ENCODE measurements around the gene RNF141. TPM values are rescaled to one million over a fixed set of nuclear protein-coding genes. Genes with fewer than 3 reads are reported as not detected.

The RNF141 gene
- total and polyA plus RNA-seq, 10 of the 15 experiments (the other 5 are each of a cell fraction or from before 2014, with no cell fraction given), result 7.6 to 36.8 (median 13.6) TPM

DNA sequence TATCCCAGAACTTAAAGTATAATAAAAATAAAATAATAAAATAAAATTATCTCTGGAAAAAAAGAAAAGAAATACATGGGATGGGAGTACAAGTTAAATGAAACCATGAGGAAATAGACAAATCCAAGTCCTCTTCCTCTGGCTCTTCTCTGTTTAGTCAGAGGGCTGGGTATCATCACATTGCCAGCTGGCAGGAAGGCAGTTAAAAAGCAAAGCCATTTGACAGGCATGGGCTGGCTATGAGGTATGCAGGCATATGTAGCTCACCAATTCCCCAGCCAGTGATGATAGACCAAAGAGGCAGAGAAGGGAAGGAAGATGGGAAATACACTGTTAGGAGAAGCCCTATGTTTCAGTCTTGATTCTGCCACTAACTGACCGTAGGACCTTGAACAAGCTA, 21.0 kb upstream of the RNF141 start:
- FAIRE-seq (no peak), DNase-seq (ENCODE audit: low read depth, low spot score) (no peak), ATAC-seq (no peak)
- intact Hi-C loops (cut with micrococcal nuclease; ENCODE audit: unreplicated experiment), result no loop called here
- SMC1A ChIA-PET (ENCODE audit: uncharacterized antibody, unreplicated experiment), result interaction anchor here (0.9 to 1.2 kb wide), 2 partner anchors 10 to 148 kb away, joined by 3 to 4 read pairs; no protein-coding TSS in a partner anchor
- H4K20me1 ChIP-seq (ENCODE audit: control insufficient read depth, insufficient read depth), result no peaks in the 10 kb centered on the region
- in situ Hi-C loops (cut with MboI), result no loop called here
- H3K4me2 ChIP-seq (ENCODE audit: control insufficient read depth, insufficient read depth), result no peak overlapping the region
- no peak overlapping the region for H3K9ac ChIP-seq (ENCODE audit: control insufficient read depth, insufficient read depth, low read length)
- BruUV-seq (replicated peaks), result no TSS peak
- H3K27ac ChIP-seq (ENCODE audit: control insufficient read depth, insufficient read depth), result no peak overlapping the region
- no peaks in the 10 kb centered on the region for H3K36me3 ChIP-seq (ENCODE audit: control insufficient read depth in 2 of 2, insufficient read depth in 2 of 2, low read length in 1 of 2)
- WGBS (ENCODE audit: insufficient coverage, insufficient replicate concordance, low lambda C conversion rate, missing lambda C conversion rate), result 100% methylated on average over 1 of the region's 1 CpG
- POLR2A ChIA-PET, result no interaction called here
- H3K27me3 ChIP-seq (replicated peaks in 1 of 2; ENCODE audit: control insufficient read depth in 2 of 2, insufficient read depth in 2 of 2, low read length in 1 of 2), result peaks cover 0 to 1% of the 10 kb centered on the region in 2 experiments; a peak in 3 of 4 replicates
- no peaks in the 10 kb centered on the region for H3K79me2 ChIP-seq (ENCODE audit: control insufficient read depth, insufficient read depth, low read length)
- H2AFZ ChIP-seq (ENCODE audit: control insufficient read depth, low read depth, low read length), result no peak overlapping the region
- CTCF ChIA-PET, result no interaction called here
- H3K4me3 ChIP-seq, result no peak overlapping the region
- H3K4me1 ChIP-seq (ENCODE audit: control insufficient read depth, insufficient read depth, low read length), result no peaks in the 10 kb centered on the region
- H3K9me3 ChIP-seq (replicated peaks; ENCODE audit: control insufficient read depth, insufficient read depth, low read length), result no peaks in the 10 kb centered on the region
- RAD21 ChIA-PET (ENCODE audit: unreplicated experiment), result no interaction called here
- TF ChIP-seq, protein P1, sequence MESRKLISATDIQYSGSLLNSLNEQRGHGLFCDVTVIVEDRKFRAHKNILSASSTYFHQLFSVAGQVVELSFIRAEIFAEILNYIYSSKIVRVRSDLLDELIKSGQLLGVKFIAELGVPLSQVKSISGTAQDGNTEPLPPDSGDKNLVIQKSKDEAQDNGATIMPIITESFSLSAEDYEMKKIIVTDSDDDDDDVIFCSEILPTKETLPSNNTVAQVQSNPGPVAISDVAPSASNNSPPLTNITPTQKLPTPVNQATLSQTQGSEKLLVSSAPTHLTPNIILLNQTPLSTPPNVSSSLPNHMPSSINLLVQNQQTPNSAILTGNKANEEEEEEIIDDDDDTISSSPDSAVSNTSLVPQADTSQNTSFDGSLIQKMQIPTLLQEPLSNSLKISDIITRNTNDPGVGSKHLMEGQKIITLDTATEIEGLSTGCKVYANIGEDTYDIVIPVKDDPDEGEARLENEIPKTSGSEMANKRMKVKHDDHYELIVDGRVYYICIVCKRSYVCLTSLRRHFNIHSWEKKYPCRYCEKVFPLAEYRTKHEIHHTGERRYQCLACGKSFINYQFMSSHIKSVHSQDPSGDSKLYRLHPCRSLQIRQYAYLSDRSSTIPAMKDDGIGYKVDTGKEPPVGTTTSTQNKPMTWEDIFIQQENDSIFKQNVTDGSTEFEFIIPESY (IDR thresholded peaks at IDR 0.05), result no peak
- TF ChIP-seq POU2F2 (IDR thresholded peaks at IDR 0.05; ENCODE audit: borderline replicate concordance, low read depth, low read length) (no peak), IRF4 (IDR thresholded peaks at IDR 0.05; ENCODE audit: low read depth, low read length) (no peak), TBL1XR1 (IDR thresholded peaks at IDR 0.05; ENCODE audit: low read depth, low read length) (no peak), MXI1 (IDR thresholded peaks at IDR 0.05; ENCODE audit: low read depth, low read length) (no peak), NBN (IDR thresholded peaks at IDR 0.05) (no peak), CBFB (IDR thresholded peaks at IDR 0.05; ENCODE audit: low read depth) (no peak), WRNIP1 (IDR thresholded peaks at IDR 0.05; ENCODE audit: borderline replicate concordance, low read depth, low read length) (no peak), ZZZ3 (IDR thresholded peaks at IDR 0.05; ENCODE audit: control insufficient read depth, insufficient read length, low read depth) (no peak), NFXL1 (IDR thresholded peaks at IDR 0.05; ENCODE audit: borderline replicate concordance) (no peak)
- TF ChIP-seq, protein P2, sequence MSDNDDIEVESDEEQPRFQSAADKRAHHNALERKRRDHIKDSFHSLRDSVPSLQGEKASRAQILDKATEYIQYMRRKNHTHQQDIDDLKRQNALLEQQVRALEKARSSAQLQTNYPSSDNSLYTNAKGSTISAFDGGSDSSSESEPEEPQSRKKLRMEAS (IDR thresholded peaks at IDR 0.05; ENCODE audit: low read depth, low read length), result no peak
- TF ChIP-seq, protein P3, sequence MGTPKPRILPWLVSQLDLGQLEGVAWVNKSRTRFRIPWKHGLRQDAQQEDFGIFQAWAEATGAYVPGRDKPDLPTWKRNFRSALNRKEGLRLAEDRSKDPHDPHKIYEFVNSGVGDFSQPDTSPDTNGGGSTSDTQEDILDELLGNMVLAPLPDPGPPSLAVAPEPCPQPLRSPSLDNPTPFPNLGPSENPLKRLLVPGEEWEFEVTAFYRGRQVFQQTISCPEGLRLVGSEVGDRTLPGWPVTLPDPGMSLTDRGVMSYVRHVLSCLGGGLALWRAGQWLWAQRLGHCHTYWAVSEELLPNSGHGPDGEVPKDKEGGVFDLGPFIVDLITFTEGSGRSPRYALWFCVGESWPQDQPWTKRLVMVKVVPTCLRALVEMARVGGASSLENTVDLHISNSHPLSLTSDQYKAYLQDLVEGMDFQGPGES (IDR thresholded peaks at IDR 0.05), result no peak
- TF ChIP-seq, protein P4, sequence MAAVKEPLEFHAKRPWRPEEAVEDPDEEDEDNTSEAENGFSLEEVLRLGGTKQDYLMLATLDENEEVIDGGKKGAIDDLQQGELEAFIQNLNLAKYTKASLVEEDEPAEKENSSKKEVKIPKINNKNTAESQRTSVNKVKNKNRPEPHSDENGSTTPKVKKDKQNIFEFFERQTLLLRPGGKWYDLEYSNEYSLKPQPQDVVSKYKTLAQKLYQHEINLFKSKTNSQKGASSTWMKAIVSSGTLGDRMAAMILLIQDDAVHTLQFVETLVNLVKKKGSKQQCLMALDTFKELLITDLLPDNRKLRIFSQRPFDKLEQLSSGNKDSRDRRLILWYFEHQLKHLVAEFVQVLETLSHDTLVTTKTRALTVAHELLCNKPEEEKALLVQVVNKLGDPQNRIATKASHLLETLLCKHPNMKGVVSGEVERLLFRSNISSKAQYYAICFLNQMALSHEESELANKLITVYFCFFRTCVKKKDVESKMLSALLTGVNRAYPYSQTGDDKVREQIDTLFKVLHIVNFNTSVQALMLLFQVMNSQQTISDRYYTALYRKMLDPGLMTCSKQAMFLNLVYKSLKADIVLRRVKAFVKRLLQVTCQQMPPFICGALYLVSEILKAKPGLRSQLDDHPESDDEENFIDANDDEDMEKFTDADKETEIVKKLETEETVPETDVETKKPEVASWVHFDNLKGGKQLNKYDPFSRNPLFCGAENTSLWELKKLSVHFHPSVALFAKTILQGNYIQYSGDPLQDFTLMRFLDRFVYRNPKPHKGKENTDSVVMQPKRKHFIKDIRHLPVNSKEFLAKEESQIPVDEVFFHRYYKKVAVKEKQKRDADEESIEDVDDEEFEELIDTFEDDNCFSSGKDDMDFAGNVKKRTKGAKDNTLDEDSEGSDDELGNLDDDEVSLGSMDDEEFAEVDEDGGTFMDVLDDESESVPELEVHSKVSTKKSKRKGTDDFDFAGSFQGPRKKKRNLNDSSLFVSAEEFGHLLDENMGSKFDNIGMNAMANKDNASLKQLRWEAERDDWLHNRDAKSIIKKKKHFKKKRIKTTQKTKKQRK (IDR thresholded peaks at IDR 0.05; ENCODE audit: low read depth, low read length), result no peak
- TF ChIP-seq, protein P5, sequence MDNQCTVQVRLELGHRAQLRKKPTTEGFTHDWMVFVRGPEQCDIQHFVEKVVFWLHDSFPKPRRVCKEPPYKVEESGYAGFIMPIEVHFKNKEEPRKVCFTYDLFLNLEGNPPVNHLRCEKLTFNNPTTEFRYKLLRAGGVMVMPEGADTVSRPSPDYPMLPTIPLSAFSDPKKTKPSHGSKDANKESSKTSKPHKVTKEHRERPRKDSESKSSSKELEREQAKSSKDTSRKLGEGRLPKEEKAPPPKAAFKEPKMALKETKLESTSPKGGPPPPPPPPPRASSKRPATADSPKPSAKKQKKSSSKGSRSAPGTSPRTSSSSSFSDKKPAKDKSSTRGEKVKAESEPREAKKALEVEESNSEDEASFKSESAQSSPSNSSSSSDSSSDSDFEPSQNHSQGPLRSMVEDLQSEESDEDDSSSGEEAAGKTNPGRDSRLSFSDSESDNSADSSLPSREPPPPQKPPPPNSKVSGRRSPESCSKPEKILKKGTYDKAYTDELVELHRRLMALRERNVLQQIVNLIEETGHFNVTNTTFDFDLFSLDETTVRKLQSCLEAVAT (IDR thresholded peaks at IDR 0.05), result no peak

Data from GM12878 (cell line).